Testis (tissue), 2 donors: ENCODE measurements around the gene PDE4B.

Experiments used
- CTCF ChIP-seq, 3 experiments: fragments of 450-650 bp in 2 of 3; fragments of 200-600 bp in 1 of 3; sonication (generic) in 1 of 3; IDR thresholded peaks; one replicate each; pipeline ENCODE4 v1.5.1; 2016 to 2019; ENCODE audit warnings: antibody characterized with exemption in 3 of 3, mild to moderate bottlenecking in 2 of 3, moderate library complexity in 1 of 3
- POLR2A ChIP-seq: fragments of 450-650 bp; IDR thresholded peaks from one replicate; pipeline ENCODE4 v1.6.1; 2017; ENCODE audit warnings: antibody characterized with exemption, mild to moderate bottlenecking, moderate library complexity

GRCh38 chr1:66342707-66343106 is 550.0 kb downstream of the PDE4B start:
- TF ChIP-seq CTCF (IDR thresholded peaks at IDR 0.05): no peak
- no peak for TF ChIP-seq POLR2A
